NCI-H774 (cell line): ENCODE measurements around the gene RASAL1.

ENCODE experiments used
- DNase-seq: peaks from one replicate; lab custom pipeline; 2025; lab: John Stamatoyannopoulos, UW

The RASAL1 gene

DNA sequence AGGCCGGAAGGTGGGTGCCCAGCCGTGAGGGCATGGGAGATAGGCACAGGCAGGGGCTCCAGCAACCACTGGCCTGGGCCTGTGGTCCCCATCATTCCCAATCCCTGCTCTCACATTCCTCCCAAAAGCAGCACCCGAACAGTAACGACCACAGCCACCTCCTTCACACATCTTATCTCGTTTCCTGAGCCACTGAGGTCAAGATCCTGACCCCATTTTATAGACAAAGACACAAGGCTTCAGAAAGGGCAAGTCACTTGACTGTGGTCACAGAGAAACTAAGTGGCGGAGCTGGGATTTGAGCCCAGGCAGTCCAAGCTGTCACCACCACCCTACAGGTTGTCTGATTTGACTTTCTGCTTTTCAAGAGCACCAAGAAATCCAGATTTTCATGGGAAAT lies 40.2 kb downstream of the RASAL1 start:
- DNase-seq, result no peak

DNA sequence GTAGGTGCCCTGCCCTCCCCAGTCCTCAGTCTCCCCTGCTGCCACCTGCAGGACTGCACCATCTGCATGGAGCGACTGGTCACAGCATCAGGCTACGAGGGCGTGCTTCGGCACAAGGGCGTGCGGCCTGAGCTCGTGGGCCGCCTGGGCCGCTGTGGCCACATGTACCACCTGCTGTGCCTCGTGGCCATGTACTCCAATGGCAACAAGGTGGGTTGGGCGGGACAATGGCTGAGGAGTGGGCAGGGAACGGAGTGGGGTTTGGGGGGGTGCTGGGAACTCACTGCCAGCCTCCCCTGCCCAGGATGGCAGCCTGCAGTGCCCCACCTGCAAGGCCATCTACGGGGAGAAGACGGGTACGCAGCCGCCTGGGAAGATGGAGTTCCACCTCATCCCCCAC lies 40.8 kb downstream of the RASAL1 start:
- DNase-seq, result no peak

DNA sequence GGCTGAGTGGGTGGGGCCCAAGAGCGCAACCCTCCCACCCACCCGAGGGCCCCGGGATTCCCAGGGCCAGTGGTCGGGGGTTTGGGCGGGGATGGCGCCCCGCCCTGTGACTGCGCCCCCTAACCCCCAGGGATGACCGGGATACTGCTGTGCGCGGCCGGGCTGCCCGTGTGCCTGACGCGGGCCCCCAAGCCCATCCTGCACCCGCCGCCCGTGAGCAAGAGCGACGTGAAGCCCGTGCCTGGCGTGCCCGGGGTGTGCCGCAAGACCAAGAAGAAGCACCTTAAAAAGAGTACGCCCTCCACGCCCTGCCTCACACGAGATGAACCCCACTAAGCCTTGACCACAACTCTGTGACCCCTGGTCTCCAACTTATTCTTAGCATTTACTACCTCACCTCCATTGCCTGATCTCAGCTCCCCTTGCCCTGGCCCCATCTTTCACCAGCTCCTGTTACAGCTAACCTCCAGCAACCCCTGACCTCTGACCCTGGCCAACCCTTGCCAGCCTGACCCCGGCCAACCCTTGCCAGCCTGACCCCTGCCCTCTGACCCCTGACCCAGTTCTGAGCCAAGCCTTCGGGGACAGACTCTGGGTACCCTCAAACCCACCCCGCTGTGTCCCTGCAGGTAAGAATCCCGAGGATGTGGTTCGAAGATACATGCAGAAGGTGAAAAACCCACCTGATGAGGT lies 42.0 kb downstream of the RASAL1 start:
- no peak for DNase-seq

DNA sequence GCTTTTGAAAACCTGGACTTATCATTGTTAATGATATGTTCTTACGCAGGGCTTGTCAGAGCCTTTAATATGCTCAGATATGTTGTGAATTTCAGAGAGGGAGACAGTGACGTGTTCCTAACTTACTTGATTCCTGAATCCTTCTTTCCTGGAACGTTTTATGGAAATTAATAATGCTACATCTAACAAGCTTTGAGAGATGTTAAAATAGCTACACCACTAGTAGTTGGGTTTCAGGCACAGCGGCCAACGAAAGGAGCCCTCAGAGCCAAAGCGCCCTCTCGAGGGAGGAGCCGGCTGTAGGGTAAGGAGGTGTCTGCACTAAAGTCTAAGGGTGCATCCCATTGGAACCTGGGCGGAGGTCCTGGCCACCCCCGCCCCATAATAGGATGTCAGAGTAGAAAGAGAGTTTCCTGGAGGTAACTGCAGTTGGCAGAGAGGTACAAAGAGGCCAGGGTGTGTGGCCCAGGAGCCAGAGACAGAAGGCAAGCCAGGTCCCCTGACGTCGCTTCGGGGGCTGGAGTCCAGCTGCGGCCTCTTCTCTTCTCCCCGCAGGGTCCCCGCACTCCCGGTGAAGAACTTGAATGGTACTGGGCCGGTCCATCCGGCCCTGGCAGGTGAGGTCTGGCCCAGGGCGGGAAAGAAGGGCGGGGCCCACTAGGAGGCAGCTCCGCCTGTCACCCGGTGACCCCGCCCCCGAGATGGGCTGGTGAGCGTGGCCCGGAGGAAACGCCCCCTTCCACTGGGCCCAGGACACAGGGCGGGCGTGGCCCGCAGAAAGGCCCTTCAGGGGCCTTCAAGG lies 42.8 kb downstream of the RASAL1 start:
- peak; percentile 11 for DNase-seq

DNA sequence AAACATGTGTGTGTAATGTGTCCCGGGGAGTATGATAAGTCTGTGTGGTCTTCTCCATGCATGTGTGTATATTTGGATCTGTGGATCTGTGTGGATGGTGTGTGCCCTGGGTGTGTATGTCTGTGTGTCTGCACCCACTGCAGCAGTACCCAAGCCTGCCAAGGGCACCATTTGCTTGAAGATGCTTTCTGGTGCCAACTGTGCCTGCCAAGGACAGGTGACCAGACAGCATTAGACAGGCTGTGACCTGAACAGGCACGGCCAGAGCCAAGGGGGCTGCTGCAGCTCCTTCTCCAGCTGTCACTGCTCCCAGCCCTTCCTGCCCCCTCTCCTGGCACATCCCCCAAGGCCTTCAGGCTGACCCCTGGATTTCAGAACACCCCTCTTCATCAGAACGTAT lies 44.1 kb downstream of the RASAL1 start:
- no peak for DNase-seq

DNA sequence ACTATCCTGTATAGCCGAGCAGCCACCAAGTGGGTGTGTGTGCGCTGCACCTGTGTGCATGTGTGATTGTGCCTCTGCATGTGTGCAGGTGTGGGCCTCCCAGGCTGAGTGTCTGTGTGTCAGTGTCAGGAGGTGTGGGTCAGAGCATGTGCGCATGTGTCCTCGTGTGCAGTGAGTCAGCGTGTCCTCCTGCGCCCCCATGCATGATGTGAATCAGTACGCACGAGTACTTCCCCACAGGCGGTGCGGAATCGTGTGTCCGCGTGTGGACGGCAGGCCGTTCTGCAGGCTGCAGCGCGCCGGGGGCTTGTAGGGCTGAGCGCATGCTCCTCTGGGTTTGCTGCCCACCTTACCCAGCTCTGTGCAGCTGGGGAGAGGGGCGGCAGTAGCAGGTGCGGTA lies 44.8 kb downstream of the RASAL1 start:
- DNase-seq, result no peak

DNA sequence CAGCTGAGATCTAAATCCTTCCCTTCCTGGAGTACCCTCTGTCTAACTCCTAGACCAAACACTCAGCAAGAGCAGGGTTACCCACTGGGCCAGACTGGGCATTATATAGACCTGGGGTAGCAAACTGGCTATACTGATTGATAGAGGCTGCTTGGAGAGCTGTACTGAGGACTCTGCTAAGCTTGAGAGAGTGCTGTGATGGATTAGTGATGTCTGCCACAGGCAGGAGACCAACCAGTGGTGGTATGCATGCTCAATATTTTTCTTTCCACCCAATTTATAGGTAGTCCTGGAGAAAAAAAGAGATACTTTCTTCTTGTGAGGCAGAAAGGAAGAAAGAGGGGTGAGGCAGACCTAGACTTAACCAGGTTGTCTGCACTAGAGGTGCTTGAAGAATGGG lies 45.7 kb downstream of the RASAL1 start:
- DNase-seq, result no peak

DNA sequence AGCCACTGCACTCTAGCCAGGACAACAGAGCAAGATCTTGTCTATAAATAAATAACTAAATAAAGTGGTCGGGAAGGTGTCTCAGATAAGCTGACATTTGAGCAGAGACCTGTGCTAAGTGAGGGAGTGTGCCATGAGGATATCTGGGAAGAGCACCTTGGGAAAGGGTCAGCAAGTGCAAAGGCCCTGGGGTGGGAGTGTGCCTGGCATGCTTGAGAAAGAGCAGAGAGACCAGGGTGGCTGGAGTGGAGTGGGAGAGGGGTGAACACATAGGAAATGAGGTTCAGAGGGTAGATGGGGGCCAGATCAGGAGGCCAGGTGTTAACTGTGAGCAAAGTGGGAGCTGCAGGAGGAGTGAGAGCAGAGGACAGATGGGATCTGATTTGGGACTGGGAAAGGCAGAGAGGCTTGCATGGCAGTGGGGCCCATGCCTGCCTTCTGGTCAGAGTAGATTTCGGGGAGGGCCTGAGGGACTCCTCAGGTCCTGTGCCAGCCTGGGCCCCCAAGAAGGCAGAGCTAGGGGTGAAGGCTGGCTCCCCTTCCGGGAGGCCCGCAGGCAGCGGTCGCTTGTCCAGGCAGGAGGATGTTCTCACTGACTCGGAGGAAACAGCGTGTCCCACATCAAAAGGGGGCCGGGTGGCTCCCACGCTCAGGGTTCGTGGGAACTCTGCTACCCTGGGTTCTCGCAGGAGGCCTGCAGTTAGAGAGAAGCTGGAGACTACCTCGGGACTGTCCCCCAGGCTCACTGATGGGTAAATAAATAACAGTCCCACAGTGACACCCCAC lies 46.4 kb downstream of the RASAL1 start:
- no peak for DNase-seq

DNA sequence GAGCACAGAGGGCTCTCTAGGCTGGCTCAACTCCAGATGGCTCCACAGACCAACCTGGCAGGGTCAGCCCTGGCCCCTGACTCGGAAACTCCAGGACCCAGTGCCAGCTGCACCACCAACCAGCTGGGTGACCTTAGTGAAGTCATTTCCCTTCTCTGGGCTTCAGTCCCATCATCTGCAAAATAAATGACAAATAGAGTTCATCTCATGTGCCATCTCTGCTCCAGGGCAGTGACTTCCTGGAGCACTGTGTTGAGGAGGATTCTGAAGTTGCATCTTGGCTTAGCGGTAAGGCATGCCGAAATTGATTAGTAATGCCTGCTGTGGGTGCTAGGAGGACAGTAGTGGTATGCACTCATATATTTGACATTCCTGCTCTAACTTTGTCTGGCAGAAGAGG lies 47.5 kb downstream of the RASAL1 start:
- DNase-seq, result no peak

DNA sequence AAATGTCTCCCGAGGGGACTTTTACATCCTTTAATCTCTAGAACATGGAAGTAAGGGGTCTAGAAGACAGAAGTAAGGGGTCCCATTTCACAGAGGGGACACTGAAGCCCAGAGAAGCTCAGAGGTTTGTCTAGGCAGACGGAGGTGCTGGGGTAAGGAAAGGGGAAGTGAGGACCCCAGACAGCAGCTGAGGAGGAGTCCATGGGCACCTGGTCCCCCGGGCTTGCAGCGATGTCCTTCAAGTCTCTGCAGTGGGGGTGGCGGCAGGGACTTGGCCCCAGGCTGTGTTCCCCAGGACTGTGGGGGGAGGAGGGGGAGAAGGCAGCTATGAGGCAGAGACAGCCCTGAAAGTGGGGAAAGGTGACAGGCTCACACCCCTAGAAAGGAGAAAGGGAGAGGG lies 48.4 kb downstream of the RASAL1 start:
- DNase-seq, result no peak

DNA sequence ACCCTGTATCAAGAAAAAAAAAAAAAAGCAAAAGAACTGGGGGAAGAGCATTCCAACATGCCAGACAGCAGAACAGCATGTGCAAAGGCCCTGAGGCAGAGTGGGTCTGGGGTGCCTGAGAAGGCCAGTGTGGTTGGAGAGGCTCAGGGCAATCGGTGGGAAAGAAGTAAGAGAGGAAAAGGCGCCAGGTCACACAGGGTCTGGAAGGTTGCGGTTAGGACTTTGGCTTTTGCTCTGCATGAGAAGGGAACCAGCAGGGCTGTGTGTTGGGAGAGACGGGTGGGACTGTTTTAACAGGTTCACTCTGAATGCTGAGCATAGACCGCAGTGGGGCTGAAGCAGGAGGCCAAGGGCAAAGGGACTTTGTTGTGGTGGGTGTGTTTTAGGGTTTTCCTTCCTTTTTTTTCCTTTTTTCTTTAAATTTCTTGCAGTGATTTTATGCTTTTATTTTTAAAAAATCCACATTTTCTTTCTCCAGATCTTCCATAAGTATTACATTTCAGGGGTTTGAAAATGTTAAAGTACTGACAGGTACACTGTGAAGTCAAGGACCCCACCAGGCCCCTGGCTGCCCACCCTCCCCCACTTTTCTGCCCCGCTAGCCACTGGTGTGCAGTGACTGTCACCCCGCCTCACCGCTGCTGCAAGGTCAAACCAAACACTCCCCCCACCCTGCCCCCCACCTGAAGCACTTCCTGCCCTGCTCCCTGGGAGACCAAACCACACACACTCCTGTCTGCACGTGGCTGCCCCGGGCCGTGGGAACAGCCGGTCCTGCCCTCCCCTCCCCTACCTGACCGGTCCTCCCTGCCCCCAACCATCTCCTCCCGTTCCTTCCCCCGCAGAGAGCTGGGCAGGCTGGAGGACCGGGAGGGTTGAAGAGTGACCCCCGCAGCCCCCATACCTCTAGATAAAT lies 49.1 kb downstream of the RASAL1 start:
- no peak for DNase-seq

DNA sequence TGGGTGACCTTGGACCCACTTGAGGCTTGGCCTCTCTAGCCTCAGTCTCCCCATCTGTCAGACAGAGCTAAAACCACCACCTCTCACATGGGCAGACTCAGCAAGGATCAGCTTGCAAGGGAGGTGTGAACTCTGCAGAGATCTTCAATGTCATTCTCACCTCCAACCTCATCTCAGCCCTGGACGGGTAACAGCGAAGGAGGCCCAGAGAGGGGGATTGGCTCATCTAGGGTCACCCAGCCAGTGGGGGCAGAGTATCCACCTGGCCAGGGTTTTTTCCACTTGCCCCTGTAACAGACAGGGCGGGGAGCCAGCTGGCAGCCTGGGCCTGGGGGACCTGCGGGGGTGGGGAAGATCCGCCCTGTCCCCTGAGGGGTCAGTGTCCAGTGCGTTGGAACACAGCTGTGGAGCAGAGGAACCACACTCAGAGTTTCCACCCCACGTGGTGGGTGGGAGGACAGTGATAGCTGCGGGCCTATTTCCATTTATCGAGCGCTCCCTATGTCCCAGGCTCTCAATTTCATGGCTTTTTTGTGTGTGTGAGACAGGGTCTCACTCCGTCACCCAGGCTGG lies 51.6 kb downstream of the RASAL1 start:
- no peak for DNase-seq

DNA sequence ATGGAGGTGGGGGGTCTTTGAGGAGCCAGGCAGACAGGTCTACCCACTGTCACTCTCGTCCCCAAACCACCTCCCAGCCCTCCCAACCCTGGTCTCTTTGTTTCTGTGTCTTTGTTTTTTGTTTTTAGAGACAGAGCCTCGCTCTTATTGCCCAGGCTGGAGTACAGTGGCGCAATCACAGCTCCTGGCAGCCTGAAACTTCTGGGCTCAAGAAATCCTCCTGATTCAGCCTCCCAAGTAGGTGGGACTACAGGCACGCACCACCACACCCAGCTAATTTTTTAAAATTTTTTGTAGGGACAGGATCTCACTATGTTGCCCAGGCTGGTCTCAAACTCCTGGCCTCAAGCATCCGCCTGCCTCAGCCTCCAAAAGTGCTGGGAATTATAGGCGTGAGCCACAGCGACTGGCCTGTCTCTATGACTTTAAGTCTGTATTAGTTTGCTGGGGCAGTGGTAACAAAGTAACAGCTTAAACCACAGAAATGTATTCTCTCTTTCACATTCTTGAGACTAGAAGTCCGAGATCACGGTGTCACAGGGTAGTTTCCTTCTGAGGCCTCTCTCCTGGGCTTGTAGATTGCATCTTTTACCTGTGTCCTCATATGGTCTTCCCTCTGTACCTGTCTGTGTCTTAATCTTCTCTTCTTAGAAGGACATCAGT lies 52.9 kb downstream of the RASAL1 start:
- DNase-seq, result no peak

DNA sequence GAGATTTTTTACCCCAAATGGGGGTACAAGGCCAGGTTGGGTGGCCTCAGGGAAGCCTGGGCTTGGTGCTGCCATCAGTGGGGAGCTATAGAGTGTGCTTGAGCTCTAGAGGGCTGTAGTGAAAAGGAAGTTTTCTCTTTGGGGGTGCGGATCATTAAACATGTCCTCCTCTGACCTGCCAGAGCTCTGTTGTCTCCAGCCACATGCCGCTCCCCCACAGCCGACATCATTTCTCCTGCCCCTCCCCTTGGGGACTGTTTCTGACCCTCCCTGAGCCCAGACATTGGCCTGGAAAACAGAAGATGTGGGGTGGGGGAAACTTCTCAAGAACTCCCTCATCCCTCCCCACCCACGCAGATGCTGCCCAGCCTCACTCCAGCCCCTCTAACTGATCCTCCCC lies 53.7 kb downstream of the RASAL1 start:
- no peak for DNase-seq

DNA sequence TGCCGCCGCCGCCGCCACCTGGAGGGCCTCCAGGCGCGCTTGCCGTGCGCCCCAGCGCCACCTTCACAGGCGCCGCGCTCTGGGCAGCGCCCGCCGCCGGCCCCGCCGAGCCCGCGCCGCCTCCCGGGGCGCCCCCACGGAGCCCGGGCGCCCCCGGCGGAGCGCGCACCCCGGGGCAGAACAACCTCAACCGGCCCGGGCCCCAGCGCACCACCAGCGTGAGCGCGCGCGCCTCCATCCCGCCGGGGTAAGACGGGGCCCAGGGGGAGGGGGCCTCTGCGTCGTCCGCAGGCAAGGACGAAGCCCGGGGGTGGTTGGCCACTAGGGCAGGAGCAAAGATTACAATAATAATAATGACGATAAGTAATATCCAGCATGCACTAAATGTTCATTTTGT lies 57.7 kb downstream of the RASAL1 start:
- no peak for DNase-seq

DNA sequence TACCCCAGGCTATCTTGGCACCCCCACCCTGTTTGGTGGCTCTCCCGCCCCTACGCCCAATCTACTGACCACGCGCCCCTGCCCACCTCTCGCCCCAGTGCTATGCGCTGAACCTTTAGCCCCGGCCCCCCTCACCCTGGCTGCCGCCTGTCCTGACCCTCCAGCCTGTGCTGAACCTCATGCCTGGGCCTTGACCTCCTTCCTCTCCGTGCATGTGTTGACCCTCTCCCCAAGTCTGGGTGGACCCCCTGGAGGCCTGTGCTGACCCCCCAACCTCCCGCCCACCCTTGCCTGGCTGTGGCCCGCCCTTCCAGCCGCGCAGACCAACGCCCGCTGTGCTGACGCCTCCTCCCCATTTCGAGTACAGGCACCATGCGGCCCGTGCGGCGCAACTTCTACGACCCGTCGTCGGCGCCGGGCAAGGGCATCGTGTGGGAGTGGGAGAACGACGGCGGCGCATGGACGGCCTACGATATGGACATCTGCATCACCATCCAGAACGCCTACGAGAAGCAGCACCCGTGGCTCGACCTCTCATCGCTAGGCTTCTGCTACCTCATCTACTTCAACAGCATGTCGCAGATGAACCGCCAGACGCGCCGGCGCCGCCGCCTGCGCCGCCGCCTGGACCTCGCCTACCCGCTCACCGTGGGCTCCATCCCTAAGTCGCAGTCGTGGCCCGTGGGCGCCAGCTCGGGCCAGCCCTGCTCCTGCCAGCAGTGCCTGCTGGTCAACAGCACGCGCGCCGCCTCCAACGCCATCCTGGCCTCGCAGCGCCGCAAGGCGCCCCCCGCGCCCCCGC lies 58.3 kb downstream of the RASAL1 start:
- no peak for DNase-seq

DNA sequence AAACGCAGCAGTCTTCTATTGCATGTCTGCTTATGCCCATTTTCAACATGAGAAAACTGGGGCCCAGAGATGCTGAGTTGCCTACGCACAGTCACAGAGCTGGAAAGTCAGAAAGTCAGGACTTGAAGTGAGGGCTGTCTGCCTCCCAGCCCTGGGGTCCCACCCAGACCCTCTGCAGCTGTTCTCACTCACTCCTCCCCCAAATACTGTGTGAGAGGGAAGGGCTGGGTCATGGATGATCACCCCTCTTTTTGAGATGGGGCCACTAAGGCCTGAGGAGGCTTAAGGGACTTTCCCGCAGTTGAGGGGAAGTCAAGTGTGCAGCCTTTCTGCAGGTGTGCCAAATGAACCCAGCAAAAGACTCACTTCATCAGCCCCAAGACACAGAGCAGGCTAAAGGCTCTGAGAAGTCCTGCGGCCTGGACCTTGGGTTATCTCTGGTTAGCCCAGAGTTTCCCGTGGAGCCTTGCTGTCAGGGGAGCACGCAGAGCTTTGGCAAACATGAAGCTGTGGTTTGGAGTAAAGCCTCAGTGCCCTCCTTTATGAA lies 60.4 kb downstream of the RASAL1 start:
- DNase-seq, result no peak

DNA sequence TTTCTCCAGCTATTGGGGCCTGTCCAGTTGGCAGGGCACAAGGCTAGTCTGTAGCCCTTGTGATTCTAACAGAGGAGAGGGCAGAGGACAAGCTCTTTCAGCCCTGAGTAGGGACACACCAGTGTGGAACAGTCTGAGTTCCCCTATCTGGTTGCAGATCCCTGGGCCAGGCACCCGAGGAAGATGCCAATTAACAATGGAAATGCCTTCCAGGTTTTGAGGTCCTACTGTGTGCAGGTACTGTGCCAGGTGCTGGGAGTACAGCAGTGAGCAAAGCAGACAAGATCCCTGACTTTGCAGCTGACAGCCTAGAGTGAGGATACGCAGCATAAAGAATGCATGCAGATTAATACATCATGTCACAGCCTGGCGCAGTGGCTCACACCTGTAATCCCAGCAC lies 62.0 kb downstream of the RASAL1 start:
- no peak for DNase-seq

DNA sequence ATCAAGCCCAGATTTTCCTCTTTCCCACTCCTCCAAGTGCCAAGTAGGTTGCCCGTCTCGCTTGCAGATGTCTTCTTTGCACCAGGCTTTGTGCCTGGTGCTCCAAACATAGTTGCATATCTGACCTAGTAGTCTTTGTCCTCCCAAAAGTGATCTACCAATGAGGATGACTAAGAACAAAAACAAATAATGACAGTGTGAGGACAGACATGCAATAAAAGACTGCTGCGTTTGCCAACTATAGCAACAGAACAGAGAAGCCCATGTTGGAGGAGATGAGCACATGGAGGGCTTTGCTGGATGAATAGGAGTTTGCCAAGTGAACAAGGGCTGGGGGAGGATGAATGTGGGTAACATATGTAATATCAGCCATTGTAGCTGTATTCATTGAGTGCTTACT lies 63.4 kb downstream of the RASAL1 start:
- DNase-seq, result no peak
